Naive thymus-derived CD4-positive, alpha-beta T cell (primary cell): Measurements from ENCODE around the gene PGAM1. TPM values are rescaled to one million over a fixed set of nuclear protein-coding genes. Genes with fewer than 3 reads are reported as not detected.
"Not testable (repeated sequence)": the region's sequence is repeated elsewhere in the genome, so short reads cannot be mapped to it uniquely, and the experiment has no call there.

Experiments used
- ATAC-seq: fragments of 150-1000 bp; cut with Tn5 transposase; 2 replicates; pipeline ENCODE4 v1.10.0; 2021; ENCODE audit warnings: mild to moderate bottlenecking, moderate library complexity
- CTCF ChIA-PET: fragments of 350-600 bp; sonication (Branson Sonifier 250); formaldehyde crosslinking; loops from one replicate; lab custom pipeline; 2021; ENCODE audit warnings: antibody characterized with exemption; lab: Charles Lee
- POLR2A ChIA-PET: fragments of 350-600 bp; sonication (Branson Sonifier 250); formaldehyde crosslinking; loops from one replicate; lab custom pipeline; 2021; ENCODE audit warnings: antibody characterized with exemption, inconsistent platforms; lab: Charles Lee
- DNase-seq, 9 donors: peaks; one replicate each; pipeline versions ENCODE4 v3.0.0 to v3.0.0-alpha.2; 2020 to 2022; ENCODE audit warnings: mixed read lengths in 1 of 9
- H3K27ac ChIP-seq: one replicate; pipeline ENCODE4 v1.7.0; 2013; ENCODE audit warnings: mild to moderate bottlenecking, low read depth, low read length, moderate library complexity
- H3K27me3 ChIP-seq, 2 donors: one replicate each; pipeline ENCODE4 v1.7.0; 2013; ENCODE audit warnings: low read length in 2 of 2, mild to moderate bottlenecking in 2 of 2, moderate library complexity in 2 of 2; ENCODE audit not compliant: control insufficient read depth in 2 of 2, insufficient read depth in 2 of 2
- H3K36me3 ChIP-seq, 3 experiments: 1 replicate in 2 of 3; 2 replicates in 1 of 3; pipeline ENCODE4 v1.7.0; 2013; ENCODE audit warnings: low read length in 3 of 3, mild to moderate bottlenecking in 3 of 3, moderate library complexity in 1 of 3; ENCODE audit not compliant: insufficient read depth in 3 of 3, control insufficient read depth in 2 of 3
- H3K4me1 ChIP-seq, 2 donors: one replicate each; pipeline ENCODE4 v1.7.0; 2013; ENCODE audit warnings: low read length in 2 of 2, mild to moderate bottlenecking in 2 of 2, moderate library complexity in 1 of 2; ENCODE audit not compliant: control insufficient read depth in 2 of 2, insufficient read depth in 2 of 2
- H3K4me3 ChIP-seq: 2 replicates; pipeline ENCODE4 v1.7.0; 2013; ENCODE audit warnings: mild to moderate bottlenecking, low read length
- H3K9me3 ChIP-seq, 3 experiments: 1 replicate in 2 of 3; 2 replicates in 1 of 3; pipeline ENCODE4 v1.7.0; 2013; ENCODE audit warnings: low read length in 3 of 3; ENCODE audit not compliant: control insufficient read depth in 2 of 3
- H3K27ac Mint-ChIP-seq, 9 donors: one replicate each; pipeline ENCODE4 v1.8.0; 2020 to 2022; ENCODE audit warnings: mixed read lengths in 9 of 9, mild to moderate bottlenecking in 8 of 9, moderate library complexity in 5 of 9, inconsistent platforms in 2 of 9
- H3K27me3 Mint-ChIP-seq, 5 donors: one replicate each; pipeline ENCODE4 v1.8.0; 2021 to 2022; ENCODE audit warnings: mixed read lengths in 5 of 5, mild to moderate bottlenecking in 1 of 5
- H3K36me3 Mint-ChIP-seq, 5 donors: one replicate each; pipeline ENCODE4 v1.8.0; 2020 to 2022; ENCODE audit warnings: mixed read lengths in 5 of 5, mild to moderate bottlenecking in 3 of 5, inconsistent platforms in 1 of 5
- H3K4me1 Mint-ChIP-seq, 7 donors: one replicate each; pipeline ENCODE4 v1.8.0; 2020 to 2022; ENCODE audit warnings: mixed read lengths in 7 of 7, mild to moderate bottlenecking in 3 of 7, inconsistent platforms in 1 of 7
- H3K4me3 Mint-ChIP-seq, 10 donors: one replicate each; pipeline ENCODE4 v1.8.0; 2020 to 2022; ENCODE audit warnings: mild to moderate bottlenecking in 10 of 10, mixed read lengths in 10 of 10, moderate library complexity in 6 of 10, inconsistent platforms in 2 of 10
- H3K9me3 Mint-ChIP-seq, 11 donors: one replicate each; pipeline ENCODE4 v1.8.0; 2020 to 2022; ENCODE audit warnings: mixed read lengths in 11 of 11, mild to moderate bottlenecking in 4 of 11, inconsistent platforms in 1 of 11, moderate library complexity in 1 of 11
- intact Hi-C, 2 donors: fragments of 100-400 bp; cut with micrococcal nuclease; formaldehyde crosslinking; loops; one replicate each; pipeline ENCODE4 v1.15.1; 2023
- polyA plus RNA-seq, 2 donors: library from polyadenylated mRNA; unstranded; fragments of 300-500 nt; fragmentation: Illumina TruSeq; gene quantifications; one replicate each; pipeline ENCODE4 v1.2.3, GENCODE V29; 2021
- total RNA-seq, 6 experiments: library from RNA in 5 of 6; stranded (reverse) in 5 of 6; gene quantifications; 1 replicate in 5 of 6; 2 replicates in 1 of 6; pipeline ENCODE4 v1.2.3 and lab custom pipeline; 2021 to 2026

The PGAM1 gene
- total and polyA plus RNA-seq, 7 experiments from 2014 or later = 58.5 to 536 (median 116) TPM

DNA sequence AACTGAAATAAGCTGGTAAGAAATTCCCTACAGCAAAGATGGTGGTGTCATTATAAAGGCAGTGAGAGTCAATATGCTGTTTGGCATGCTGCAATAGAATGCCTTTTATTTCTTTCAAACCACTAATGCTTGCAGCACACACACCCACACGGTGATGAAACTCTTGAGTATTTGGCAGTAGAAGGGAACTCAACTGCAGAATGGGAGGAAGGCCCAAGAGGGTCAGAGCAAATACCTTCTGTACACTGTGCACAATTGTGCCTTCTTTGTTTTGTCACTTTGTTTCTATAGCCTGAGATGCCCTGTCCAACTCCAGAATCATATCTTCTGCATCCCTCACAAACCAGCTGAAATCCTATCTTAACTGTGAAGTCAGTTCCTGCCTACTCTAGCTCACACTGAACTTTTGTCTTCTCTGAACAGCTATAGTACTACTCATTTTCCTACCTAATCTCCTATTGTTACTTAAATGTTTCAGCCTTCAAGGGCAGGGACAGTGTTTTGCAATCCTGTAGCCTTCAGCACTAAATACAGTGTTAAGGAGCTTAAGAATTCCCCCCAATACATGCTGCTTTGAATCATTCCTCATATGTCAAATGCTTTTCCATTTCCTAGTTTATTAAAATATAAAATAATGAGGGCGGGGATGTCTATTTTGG, 50.1 kb downstream of the PGAM1 start:
- Mint-ChIP-seq H3K27me3 (no peaks in the 10 kb centered on the region), H3K27ac (peak overlapping the region in 3 of 9 donors; percentile 18 to 39 (median 36)), H3K9me3 (peaks cover 0 to 5% (median 0%) of the 10 kb centered on the region in 11 donors), H3K36me3 (peaks cover 14 to 70% (median 40%) of the 10 kb centered on the region in 5 donors), H3K4me3 (no peak overlapping the region), H3K4me1 (peaks cover 0 to 8% (median 0%) of the 10 kb centered on the region in 7 donors)
- POLR2A ChIA-PET = interaction anchor here (0.5 to 1.4 kb wide), 2 partner anchors 148 to 637 kb away, joined by 3 to 8 read pairs; no protein-coding TSS in a partner anchor
- H3K27me3 ChIP-seq = no peaks in the 10 kb centered on the region
- H3K36me3 ChIP-seq = peaks cover 16 to 89% (median 38%) of the 10 kb centered on the region in 3 experiments
- CTCF ChIA-PET = interaction anchor here (1.3 kb wide), 1 partner anchor 77 kb away, joined by 4 read pairs; no protein-coding TSS in a partner anchor
- H3K27ac ChIP-seq = no peak overlapping the region
- no peak for ATAC-seq
- no peak for DNase-seq
- no peaks in the 10 kb centered on the region for H3K4me1 ChIP-seq
- intact Hi-C loops = no loop called here
- H3K4me3 ChIP-seq = no peak overlapping the region
- no peaks in the 10 kb centered on the region for H3K9me3 ChIP-seq

DNA sequence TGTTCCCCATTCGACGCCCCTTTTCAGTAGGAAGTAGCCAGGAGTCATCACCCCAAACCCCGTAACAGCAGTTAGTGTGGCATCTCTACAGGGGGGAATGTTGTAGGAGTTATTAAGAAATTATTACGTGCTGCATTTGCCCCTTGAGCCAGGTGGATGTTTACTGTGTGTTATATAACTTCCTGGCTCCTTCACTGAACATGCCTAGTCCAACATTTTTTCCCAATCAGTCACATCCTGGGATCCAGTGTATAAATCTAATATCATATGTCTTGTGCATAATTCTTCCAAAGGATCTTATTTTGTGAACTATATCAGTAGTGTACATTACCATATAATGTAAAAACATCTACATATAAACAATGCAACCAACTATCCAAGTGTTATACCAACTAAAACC, 53.4 kb downstream of the PGAM1 start:
- intact Hi-C loops, H3K4me1 Mint-ChIP-seq, H3K27me3 ChIP-seq, H3K4me3 Mint-ChIP-seq, CTCF ChIA-PET, ATAC-seq, DNase-seq, POLR2A ChIA-PET, H3K27me3 Mint-ChIP-seq, H3K9me3 Mint-ChIP-seq, H3K27ac ChIP-seq, H3K4me1 ChIP-seq, H3K4me3 ChIP-seq, H3K9me3 ChIP-seq: not testable (repeated sequence)
- peaks cover 18 to 60% (median 30%) of the 10 kb centered on the region in 5 donors for H3K36me3 Mint-ChIP-seq
- peaks cover 12 to 83% (median 29%) of the 10 kb centered on the region in 3 experiments for H3K36me3 ChIP-seq
- H3K27ac Mint-ChIP-seq = peak overlapping the region in 2 of 9 donors; percentile 14

DNA sequence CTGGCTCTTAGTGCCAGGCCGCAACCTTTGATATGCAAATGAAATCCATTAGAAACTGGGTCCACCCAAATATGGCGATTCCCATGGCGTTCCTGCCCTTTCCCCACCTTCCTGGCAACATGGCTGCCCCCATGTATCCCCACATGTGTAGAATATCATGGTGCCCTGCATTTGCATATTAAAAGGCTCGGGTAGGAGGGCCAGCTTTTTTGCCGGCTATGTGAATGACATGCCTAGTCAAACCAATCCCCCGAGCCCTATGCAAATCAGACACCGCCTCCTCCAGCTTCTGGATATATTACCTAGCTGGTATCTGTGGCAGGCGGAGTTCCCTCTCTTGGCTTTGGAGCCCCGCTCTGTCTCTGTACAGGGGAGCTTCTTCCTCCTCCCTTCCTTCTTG, 53.9 kb downstream of the PGAM1 start:
- peak overlapping the region in 2 of 9 donors; percentile 8 to 54 for H3K27ac Mint-ChIP-seq
- POLR2A ChIA-PET = interaction anchor here (0.6 kb wide), 1 partner anchor 370 kb away, joined by 3 read pairs; the partner anchor contains the start of gene GOLGA7B

DNA sequence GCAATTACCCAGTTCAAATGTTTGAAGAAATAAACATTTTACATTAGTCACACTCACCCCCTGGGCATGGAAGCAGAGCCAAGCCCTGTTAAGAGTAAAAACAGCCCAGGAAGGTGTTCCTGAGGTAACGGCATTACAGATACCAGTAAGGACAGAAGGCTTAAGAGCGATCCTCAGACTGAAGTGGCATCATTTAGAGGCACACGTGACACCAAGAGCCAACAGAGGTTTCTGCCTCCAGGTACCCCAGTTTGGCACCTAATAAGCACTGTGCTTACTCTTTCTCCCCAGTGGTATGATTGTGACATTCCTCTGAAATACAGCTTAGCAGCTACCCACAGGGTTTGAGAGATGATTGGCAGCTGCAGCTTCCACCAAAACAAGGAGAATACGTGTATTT, 55.1 kb downstream of the PGAM1 start:
- Mint-ChIP-seq H3K9me3 (no peaks in the 10 kb centered on the region), H3K27me3 (no peaks in the 10 kb centered on the region), H3K4me3 (no peak overlapping the region), H3K36me3 (peaks cover 14 to 44% (median 21%) of the 10 kb centered on the region in 5 donors), H3K4me1 (peaks cover under 1 to 11% (median 4%) of the 10 kb centered on the region in 7 donors), H3K27ac (peak overlapping the region in 2 of 9 donors; percentile 32 to 38)
- H3K27me3 ChIP-seq = no peaks in the 10 kb centered on the region
- H3K9me3 ChIP-seq = no peaks in the 10 kb centered on the region
- H3K4me1 ChIP-seq = no peaks in the 10 kb centered on the region
- H3K4me3 ChIP-seq = no peak overlapping the region
- ATAC-seq (no peak), DNase-seq (no peak)
- H3K36me3 ChIP-seq = peaks cover 12 to 69% (median 23%) of the 10 kb centered on the region in 3 experiments
- intact Hi-C loops = no loop called here
- POLR2A ChIA-PET = interaction anchor here (1.4 kb wide), 1 partner anchor 9 kb away, joined by 3 read pairs; no protein-coding TSS in a partner anchor
- CTCF ChIA-PET = no interaction called here
- no peak overlapping the region for H3K27ac ChIP-seq

More for the DNA sequence above, 53.9 kb downstream of the PGAM1 start:
- Mint-ChIP-seq H3K36me3 (peaks cover 16 to 55% (median 27%) of the 10 kb centered on the region in 5 donors), H3K4me3 (no peak overlapping the region), H3K9me3 (peaks cover 0 to 3% (median 0%) of the 10 kb centered on the region in 11 donors), H3K4me1 (peaks cover 0 to 9% (median 3%) of the 10 kb centered on the region in 7 donors), H3K27me3 (no peaks in the 10 kb centered on the region)
- Histone ChIP-seq H3K27me3 (no peaks in the 10 kb centered on the region), H3K36me3 (peaks cover 12 to 78% (median 25%) of the 10 kb centered on the region in 3 experiments), H3K9me3 (no peaks in the 10 kb centered on the region), H3K27ac (no peak overlapping the region), H3K4me1 (no peaks in the 10 kb centered on the region), H3K4me3 (no peak overlapping the region)
- no peak for ATAC-seq
- DNase-seq = no peak
- CTCF ChIA-PET = no interaction called here
- intact Hi-C loops = no loop called here

DNA sequence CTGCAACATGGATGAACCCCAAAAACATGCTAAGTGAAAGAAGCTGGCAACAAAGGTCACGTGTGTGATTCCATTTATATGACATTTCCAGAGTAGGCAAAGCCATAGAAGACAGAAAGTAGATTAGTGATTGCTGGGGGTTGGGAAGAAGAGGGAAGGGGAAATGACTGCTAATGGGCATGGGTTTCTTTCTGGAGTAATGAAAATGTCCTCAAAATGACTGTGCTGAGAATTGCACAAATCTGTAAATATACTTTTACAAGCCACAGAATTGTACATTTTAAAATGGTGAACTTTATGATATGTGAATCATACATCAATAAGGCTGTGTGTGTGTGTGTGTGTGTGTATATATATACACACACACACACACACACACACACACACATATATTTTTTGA, 56.4 kb downstream of the PGAM1 start:
- DNase-seq = no peak
- H3K9me3 ChIP-seq = no peaks in the 10 kb centered on the region
- Mint-ChIP-seq H3K27ac (no peak overlapping the region), H3K4me3 (no peak overlapping the region), H3K9me3 (no peaks in the 10 kb centered on the region), H3K36me3 (peaks cover 3 to 35% (median 15%) of the 10 kb centered on the region in 5 donors), H3K27me3 (no peaks in the 10 kb centered on the region), H3K4me1 (peaks cover 1 to 16% (median 10%) of the 10 kb centered on the region in 7 donors)
- intact Hi-C loops = loop anchor here in 1 of 2 donors (2.0 kb wide), 1 partner anchor 16 kb away; the partner anchor contains the start of genes MMS19 and UBTD1
- no peaks in the 10 kb centered on the region for H3K27me3 ChIP-seq
- H3K27ac ChIP-seq = no peak overlapping the region
- H3K4me1 ChIP-seq = no peaks in the 10 kb centered on the region
- ATAC-seq = no peak
- CTCF ChIA-PET = interaction anchor here (0.7 kb wide), 1 partner anchor 42 kb away, joined by 4 read pairs; no protein-coding TSS in a partner anchor
- no peak overlapping the region for H3K4me3 ChIP-seq
- peaks cover 12 to 60% (median 15%) of the 10 kb centered on the region in 3 experiments for H3K36me3 ChIP-seq
- POLR2A ChIA-PET = interaction anchor here (1.4 kb wide), 1 partner anchor 8 kb away, joined by 3 read pairs; no protein-coding TSS in a partner anchor
